SK-MEL-5 (cell line): Measurements from ENCODE around the gene ATRNL1. TPM values are rescaled to one million over a fixed set of nuclear protein-coding genes. Genes with fewer than 3 reads are reported as not detected.
A peak's percentile ranks its signal among the peaks of the same experiment; 100 is the strongest.
"Not testable (repeated sequence)": the region's sequence is repeated elsewhere in the genome, so short reads cannot be mapped to it uniquely, and the experiment has no call there.

Source experiments
- DNase-seq: peaks from one replicate; pipeline ENCODE4 v3.0.0-alpha.2; 2016; ENCODE audit warnings: low read depth, low spot score
- in situ Hi-C: cut with HindIII; loops from 2 replicates; pipeline ENCODE4 v1.10.0; 2016; ENCODE audit warnings: low sequenced_read_pairs, high pct_unique_total_duplicates, low pct_unique_long_range_greater_than_20kb
- total RNA-seq: library from RNA; depleted of rRNA; stranded (reverse); fragments of >200 nt; shearing (Covaris generic); gene quantifications from 2 replicates; pipeline ENCODE4 v1.2.3, GENCODE V29; 2014

The ATRNL1 gene
- total RNA-seq, 1 experiment from 2014 or later, result 43.6 TPM

- in situ Hi-C loops, result no loop called here
- DNase-seq, result no peak
Measured at GRCh38 chr10:115082506-115082905, 10.7 kb upstream of the ATRNL1 start.

- no peak for DNase-seq
- in situ Hi-C loops, result no loop called here
Measured at GRCh38 chr10:115084277-115084850, 8.8 kb upstream of the ATRNL1 start.

- no peak for DNase-seq
- in situ Hi-C loops, result no loop called here
Measured at GRCh38 chr10:115091161-115091560, 2.0 kb upstream of the ATRNL1 start.

- in situ Hi-C loops, result no loop called here
- DNase-seq, result no peak
Measured at GRCh38 chr10:115092258-115092554, 959 bp upstream of the ATRNL1 start.

- DNase-seq, result peak; percentile 67
- in situ Hi-C loops, result no loop called here
Measured at GRCh38 chr10:115092555-115093285, 445 bp upstream of the ATRNL1 start.

- in situ Hi-C loops, result no loop called here
- DNase-seq, result peak; percentile 24
Measured at GRCh38 chr10:115093776-115094408, 727 bp downstream of the ATRNL1 start.

GRCh38 chr10:115094416-115095140, 1.4 kb downstream of the ATRNL1 start:
- no peak for DNase-seq
- in situ Hi-C loops, result no loop called here

GRCh38 chr10:115095758-115096157, 2.6 kb downstream of the ATRNL1 start:
- in situ Hi-C loops, result no loop called here
- DNase-seq, result no peak

GRCh38 chr10:115103700-115104099, 10.5 kb downstream of the ATRNL1 start:
- in situ Hi-C loops, result no loop called here
- no peak for DNase-seq

- in situ Hi-C loops, DNase-seq: not testable (repeated sequence)
Measured at GRCh38 chr10:115105411-115105810, 12.2 kb downstream of the ATRNL1 start.

GRCh38 chr10:115107830-115108229, 14.7 kb downstream of the ATRNL1 start:
- in situ Hi-C loops, result no loop called here
- no peak for DNase-seq

- DNase-seq, result no peak
- in situ Hi-C loops, result no loop called here
Measured at GRCh38 chr10:115117301-115117700, 24.1 kb downstream of the ATRNL1 start.

GRCh38 chr10:115118346-115118745, 25.2 kb downstream of the ATRNL1 start:
- DNase-seq, result no peak
- in situ Hi-C loops, result no loop called here

GRCh38 chr10:115125505-115125904, 32.3 kb downstream of the ATRNL1 start:
- no peak for DNase-seq
- in situ Hi-C loops, result no loop called here

GRCh38 chr10:115129752-115130151, 36.6 kb downstream of the ATRNL1 start:
- peak; percentile 49 for DNase-seq
- in situ Hi-C loops, result no loop called here

GRCh38 chr10:115136616-115137015, 43.5 kb downstream of the ATRNL1 start:
- DNase-seq, result no peak
- in situ Hi-C loops, result no loop called here

GRCh38 chr10:115141254-115141653, 48.1 kb downstream of the ATRNL1 start:
- in situ Hi-C loops, result no loop called here
- peak; percentile 39 for DNase-seq

- no peak for DNase-seq
- in situ Hi-C loops, result no loop called here
Measured at GRCh38 chr10:115157357-115157756, 64.2 kb downstream of the ATRNL1 start.
